Upper lobe of left lung (tissue), 6 donors: ENCODE results near the gene OR2T4. TPM values are rescaled to one million over a fixed set of nuclear protein-coding genes. Genes with fewer than 3 reads are reported as not detected.

Experiments used
- ATAC-seq, 2 donors: fragments of 200-7000 bp; cut with Tn5 transposase; one replicate each; pipeline ENCODE4 v1.9.1; 2022; ENCODE audit warnings: mild to moderate bottlenecking in 2 of 2, moderate library complexity in 2 of 2; ENCODE audit not compliant: low FRiP score in 2 of 2
- DNase-seq, 2 donors: peaks; one replicate each; pipeline ENCODE4 v3.0.0-alpha.2; 2019 to 2020
- H3K27ac ChIP-seq, 4 donors: fragments of 200-600 bp; sonication (generic); one replicate each; pipeline ENCODE4 v1.5.1; 2016 to 2019
- H3K27me3 ChIP-seq, 4 donors: fragments of 200-600 bp; sonication (generic); one replicate each; pipeline ENCODE4 v1.5.1; 2017 to 2019
- H3K36me3 ChIP-seq, 4 donors: fragments of 200-600 bp; sonication (generic); one replicate each; pipeline ENCODE4 v1.5.1; 2016 to 2019
- H3K4me1 ChIP-seq, 4 donors: fragments of 200-600 bp; sonication (generic); one replicate each; pipeline ENCODE4 v1.5.1; 2018 to 2019
- H3K4me3 ChIP-seq, 4 donors: fragments of 200-600 bp; sonication (generic); one replicate each; pipeline ENCODE4 v1.5.1; 2017 to 2019; ENCODE audit warnings: mild to moderate bottlenecking in 2 of 4, moderate library complexity in 1 of 4
- H3K9me3 ChIP-seq, 4 donors: fragments of 200-600 bp; sonication (generic); one replicate each; pipeline ENCODE4 v1.5.1; 2018 to 2019
- EP300 ChIP-seq, 4 donors: sonication (generic); formaldehyde crosslinking; IDR thresholded peaks; one replicate each; pipeline ENCODE4 v1.5.1; 2017; ENCODE audit warnings: antibody characterized with exemption in 4 of 4, control low read depth in 2 of 4
- POLR2A ChIP-seq, 4 donors: fragments of 450-650 bp; IDR thresholded peaks; one replicate each; pipeline ENCODE4 v1.5.1; 2016 to 2017; ENCODE audit warnings: antibody characterized with exemption in 4 of 4, mild to moderate bottlenecking in 2 of 4
- POLR2AphosphoS5 ChIP-seq, 2 donors: sonication (generic); formaldehyde crosslinking; IDR thresholded peaks; one replicate each; pipeline ENCODE4 v1.5.1; 2017; ENCODE audit warnings: antibody characterized with exemption in 2 of 2
- WGBS, 2 donors: methylation state at CpG; one replicate each; pipeline ENCODE4 v1.1.5; 2017 to 2018; 5-methylcytosine and 5-hydroxymethylcytosine counted together
- total RNA-seq, 6 donors: library from RNA; depleted of rRNA in 4 of 6; stranded (reverse); fragments of >200 nt in 4 of 6; gene quantifications; one replicate each; pipeline versions ENCODE4 v1.1.0 to v1.2.1, GENCODE V29; 2016 to 2021
- TF ChIP-seq, protein P1 (sequence below), 6 experiments: fragments of 450-650 bp in 4 of 6; fragments of 200-600 bp in 2 of 6; sonication (generic) in 2 of 6; IDR thresholded peaks; one replicate each; pipeline ENCODE4 v1.5.1; 2016 to 2019; ENCODE audit warnings: antibody characterized with exemption in 6 of 6
- donor health status: DM: no; HTN: no; CAD: no; lungs with moderate emphysema.
- donor health status: DM: no; HTN: yes; CAD: no; lungs with severe emphysema.

Gene OR2T4, protein sequence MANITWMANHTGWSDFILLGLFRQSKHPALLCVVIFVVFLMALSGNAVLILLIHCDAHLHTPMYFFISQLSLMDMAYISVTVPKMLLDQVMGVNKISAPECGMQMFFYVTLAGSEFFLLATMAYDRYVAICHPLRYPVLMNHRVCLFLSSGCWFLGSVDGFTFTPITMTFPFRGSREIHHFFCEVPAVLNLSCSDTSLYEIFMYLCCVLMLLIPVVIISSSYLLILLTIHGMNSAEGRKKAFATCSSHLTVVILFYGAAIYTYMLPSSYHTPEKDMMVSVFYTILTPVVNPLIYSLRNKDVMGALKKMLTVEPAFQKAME
- total RNA-seq = not detected

DNA sequence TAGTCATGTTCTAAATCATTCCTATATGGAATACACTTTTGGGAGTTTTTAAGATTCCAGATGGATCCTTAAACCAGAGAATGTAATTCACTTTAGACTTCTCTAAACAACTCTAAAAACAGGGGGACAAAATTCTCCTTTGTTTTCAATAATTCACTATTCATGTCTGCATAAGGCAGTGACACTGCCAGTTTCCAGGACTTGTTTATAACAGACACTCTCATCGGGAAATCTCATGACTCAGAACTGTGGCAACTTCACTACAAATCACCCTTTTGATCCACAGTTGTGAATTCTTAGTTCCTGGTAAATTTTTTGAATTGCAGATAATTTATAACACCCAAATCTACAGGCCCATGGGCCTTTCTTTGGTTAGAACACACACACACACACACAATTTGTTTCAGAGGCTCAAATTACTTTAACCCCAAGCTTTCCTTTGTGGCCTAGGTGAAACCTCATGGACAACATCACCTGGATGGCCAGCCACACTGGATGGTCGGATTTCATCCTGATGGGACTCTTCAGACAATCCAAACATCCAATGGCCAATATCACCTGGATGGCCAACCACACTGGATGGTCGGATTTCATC, at the start of gene OR2T4:
Gene OR2T4, plus strand, starts transcription at position 545 of the 595 bp plus-strand sequence. Its CDS starts 0 bp downstream, at position 545.
- H3K27me3 ChIP-seq = no peaks in the 10 kb centered on the region
- no peak within 1 kb of the TSS for H3K4me3 ChIP-seq
- H3K27ac ChIP-seq = no peak within 1 kb of the TSS
- H3K4me1 ChIP-seq = no peaks in the 10 kb centered on the region
- no peaks in the 10 kb centered on the region for H3K36me3 ChIP-seq
- TF ChIP-seq, protein P1, sequence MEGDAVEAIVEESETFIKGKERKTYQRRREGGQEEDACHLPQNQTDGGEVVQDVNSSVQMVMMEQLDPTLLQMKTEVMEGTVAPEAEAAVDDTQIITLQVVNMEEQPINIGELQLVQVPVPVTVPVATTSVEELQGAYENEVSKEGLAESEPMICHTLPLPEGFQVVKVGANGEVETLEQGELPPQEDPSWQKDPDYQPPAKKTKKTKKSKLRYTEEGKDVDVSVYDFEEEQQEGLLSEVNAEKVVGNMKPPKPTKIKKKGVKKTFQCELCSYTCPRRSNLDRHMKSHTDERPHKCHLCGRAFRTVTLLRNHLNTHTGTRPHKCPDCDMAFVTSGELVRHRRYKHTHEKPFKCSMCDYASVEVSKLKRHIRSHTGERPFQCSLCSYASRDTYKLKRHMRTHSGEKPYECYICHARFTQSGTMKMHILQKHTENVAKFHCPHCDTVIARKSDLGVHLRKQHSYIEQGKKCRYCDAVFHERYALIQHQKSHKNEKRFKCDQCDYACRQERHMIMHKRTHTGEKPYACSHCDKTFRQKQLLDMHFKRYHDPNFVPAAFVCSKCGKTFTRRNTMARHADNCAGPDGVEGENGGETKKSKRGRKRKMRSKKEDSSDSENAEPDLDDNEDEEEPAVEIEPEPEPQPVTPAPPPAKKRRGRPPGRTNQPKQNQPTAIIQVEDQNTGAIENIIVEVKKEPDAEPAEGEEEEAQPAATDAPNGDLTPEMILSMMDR (IDR thresholded peaks at IDR 0.05) = no peak
- TF ChIP-seq EP300 (IDR thresholded peaks at IDR 0.05) = no peak
- no peak for TF ChIP-seq POLR2AphosphoS5 (IDR thresholded peaks at IDR 0.05)
- no peak for TF ChIP-seq POLR2A (IDR thresholded peaks at IDR 0.05)
- no peak for DNase-seq
- ATAC-seq = no peak
- WGBS, 2 donors = 41 to 42% methylated on average over 3 of the region's 3 CpGs
- peaks cover 0 to 5% (median 2%) of the 10 kb centered on the region in 4 donors for H3K9me3 ChIP-seq

DNA sequence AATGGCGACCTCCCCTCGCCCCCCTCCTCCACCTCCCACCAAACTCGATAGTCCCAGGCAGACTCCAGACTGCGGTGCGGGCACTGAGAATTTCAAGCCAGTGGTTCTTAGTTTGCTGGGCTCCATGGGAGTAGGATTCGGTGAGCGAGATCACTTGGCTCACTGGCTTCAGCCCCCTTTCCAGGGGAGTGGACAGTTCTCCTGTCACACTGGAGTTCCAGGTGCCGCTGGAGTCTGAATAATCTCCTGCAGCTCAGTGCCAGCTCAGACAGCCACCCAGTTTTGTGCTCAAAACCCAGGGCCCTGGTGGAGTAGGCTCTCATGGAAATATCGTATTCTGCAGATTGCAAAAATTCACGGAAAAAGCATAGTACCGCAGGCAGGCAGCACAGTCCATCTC, 44.7 kb upstream of the OR2T4 start:
- DNase-seq (no peak), ATAC-seq (no peak)
- 89 to 91% methylated on average over 8 to 10 of the region's 11 CpGs for WGBS, 2 donors
- H3K27ac ChIP-seq = no peak overlapping the region
- H3K27me3 ChIP-seq = no peaks in the 10 kb centered on the region
- H3K4me1 ChIP-seq = no peaks in the 10 kb centered on the region
- no peaks in the 10 kb centered on the region for H3K36me3 ChIP-seq
- no peak overlapping the region for H3K4me3 ChIP-seq
- TF ChIP-seq EP300 (IDR thresholded peaks at IDR 0.05) = no peak
- TF ChIP-seq, protein P1 (IDR thresholded peaks at IDR 0.05) = no peak
- no peak for TF ChIP-seq POLR2A (IDR thresholded peaks at IDR 0.05)
- TF ChIP-seq POLR2AphosphoS5 (IDR thresholded peaks at IDR 0.05) = no peak
- no peaks in the 10 kb centered on the region for H3K9me3 ChIP-seq

DNA sequence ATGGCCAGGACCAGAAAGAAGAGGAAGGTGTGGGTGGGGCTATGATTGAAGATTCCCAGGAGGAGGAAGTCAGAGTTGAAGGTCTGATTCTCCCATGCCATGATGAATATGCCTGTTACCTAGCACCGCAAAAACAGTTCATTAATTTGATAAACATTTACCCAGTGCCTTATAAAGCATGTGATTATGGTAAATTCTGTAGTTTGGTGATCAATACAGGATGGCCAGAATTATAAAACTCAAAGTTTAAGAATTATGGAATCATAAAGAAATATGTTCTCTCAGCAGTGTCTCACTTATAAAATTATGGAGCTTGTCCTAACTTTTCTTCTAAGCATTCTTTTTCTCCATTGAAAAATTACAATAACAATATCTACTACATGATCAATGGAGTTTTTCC, 37.0 kb upstream of the OR2T4 start, which contains the start of gene OR2M7:
Gene OR2M7, minus strand, starts transcription at position 101 of the 400 bp plus-strand sequence. Its CDS starts 0 bp downstream, at position 101.
- H3K27me3 ChIP-seq = no peaks in the 10 kb centered on the region
- H3K27ac ChIP-seq = no peak within 1 kb of the TSS
- DNase-seq (no peak), ATAC-seq (no peak)
- H3K9me3 ChIP-seq = no peaks in the 10 kb centered on the region
- TF ChIP-seq EP300 (IDR thresholded peaks at IDR 0.05) (no peak), POLR2AphosphoS5 (IDR thresholded peaks at IDR 0.05) (no peak), POLR2A (IDR thresholded peaks at IDR 0.05) (no peak)
- TF ChIP-seq, protein P1 (IDR thresholded peaks at IDR 0.05) = no peak
- WGBS, 2 donors = 91 to 97% methylated on average over 1 of the region's 1 CpG
- no peak within 1 kb of the TSS for H3K4me3 ChIP-seq
- no peaks in the 10 kb centered on the region for H3K36me3 ChIP-seq
- no peaks in the 10 kb centered on the region for H3K4me1 ChIP-seq

DNA sequence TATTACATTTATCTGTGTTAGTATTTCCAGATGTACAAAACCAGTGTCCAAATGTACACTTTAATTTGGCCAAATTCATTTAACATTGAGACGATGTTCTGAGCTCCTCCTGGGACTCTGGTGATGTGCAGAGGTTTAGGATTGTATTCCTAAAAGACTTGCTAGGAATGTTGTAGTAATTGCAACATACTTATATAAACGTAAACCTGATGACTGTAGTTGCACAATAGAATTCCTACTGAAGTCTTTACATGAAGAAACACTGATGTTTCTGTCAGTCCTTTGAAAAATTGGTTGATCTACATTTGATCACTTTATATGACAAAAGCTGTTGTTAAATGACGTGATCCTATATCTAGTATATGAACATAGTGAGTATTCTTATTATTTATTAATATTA, 18.0 kb upstream of the OR2T4 start:
- WGBS, 2 donors = 43 to 57% methylated on average over 3 of the region's 3 CpGs
- no peak for ATAC-seq
- no peaks in the 10 kb centered on the region for H3K36me3 ChIP-seq
- no peaks in the 10 kb centered on the region for H3K9me3 ChIP-seq
- no peak overlapping the region for H3K4me3 ChIP-seq
- H3K27ac ChIP-seq = no peak overlapping the region
- TF ChIP-seq, protein P1 (IDR thresholded peaks at IDR 0.05) = no peak
- TF ChIP-seq POLR2A (IDR thresholded peaks at IDR 0.05) (no peak), EP300 (IDR thresholded peaks at IDR 0.05) (no peak), POLR2AphosphoS5 (IDR thresholded peaks at IDR 0.05) (no peak)
- no peaks in the 10 kb centered on the region for H3K27me3 ChIP-seq
- H3K4me1 ChIP-seq = no peaks in the 10 kb centered on the region
- no peak for DNase-seq
